HCT116 (cell line): ENCODE data around the gene ACAD9. TPM values are rescaled to one million over a fixed set of nuclear protein-coding genes. Genes with fewer than 3 reads are reported as not detected.

Experiments
- ATAC-seq: fragments of 200-7000 bp; cut with Tn5 transposase; 2 replicates; pipeline ENCODE4 v1.9.1; 2020; ENCODE audit warnings: mild to moderate bottlenecking, moderate library complexity
- BruUV-seq: library from RNA; stranded (reverse); fragments of 400-500 nt; replicated peaks from 2 replicates; lab custom pipeline; 2021; lab: Mats Ljungman, UMichigan
- CTCF ChIA-PET: fragments of 300-600 bp; sonication (Branson Sonifier 250); formaldehyde crosslinking; loops from one replicate; lab custom pipeline; 2021; ENCODE audit warnings: antibody characterized with exemption; lab: Charles Lee
- POLR2A ChIA-PET: fragments of 300-600, 350-600 bp; sonication (Branson Sonifier 250); formaldehyde crosslinking; loops from one replicate; lab custom pipeline; 2021; ENCODE audit warnings: antibody characterized with exemption; lab: Charles Lee
- RAD21 ChIA-PET, 2 experiments: fragments of 300-600 bp; sonication (Branson Sonifier 250); formaldehyde crosslinking; loops; one replicate each; lab custom pipeline; 2023; ENCODE audit warnings: low total read pairs in 2 of 2; ENCODE audit not compliant: uncharacterized antibody in 2 of 2, unreplicated experiment in 2 of 2, low non-redundant PET in 1 of 2; lab: Charles Lee
- DNase-seq: peaks from one replicate; pipeline ENCODE4 v3.0.0-alpha.2; 2010; ENCODE audit warnings: low read depth, low spot score
- H2AFZ ChIP-seq: fragments of 200-600 bp; shearing (Covaris generic), sonication (generic); 2 replicates; pipeline ENCODE4 v1.6.1; 2017; ENCODE audit warnings: low read depth, mixed run types, mixed read lengths, antibody characterized with exemption, low read length; ENCODE audit not compliant: poor library complexity, severe bottlenecking
- H3K27ac ChIP-seq: 2 replicates; pipeline ENCODE4 v1.5.1; 2012; ENCODE audit warnings: low read depth, low read length
- H3K27me3 ChIP-seq: fragments of 200-600 bp; sonication (generic); 2 replicates; pipeline ENCODE4 v1.6.1; 2016; ENCODE audit warnings: mixed run types, low read length, mixed read lengths; ENCODE audit not compliant: insufficient read depth
- H3K36me3 ChIP-seq, 2 experiments: fragments of 200-500 bp in 1 of 2; fragments of 200-600 bp in 1 of 2; sonication (Bioruptor generic) in 1 of 2; sonication (generic) in 1 of 2; 2 replicates each; pipeline versions ENCODE4 v1.5.1 to v1.6.1; 2014 to 2016; ENCODE audit warnings: low read length in 2 of 2, inconsistent platforms in 1 of 2, mixed read lengths in 1 of 2, mixed run types in 1 of 2; ENCODE audit not compliant: insufficient read depth in 2 of 2, control insufficient read depth in 1 of 2
- H3K4me1 ChIP-seq, 2 experiments: fragments of 200-600 bp in 1 of 2; sonication (generic) in 1 of 2; 2 replicates each; pipeline versions ENCODE4 v1.5.1 to v1.6.1; 2012 to 2017; ENCODE audit warnings: low read length in 2 of 2, inconsistent platforms in 1 of 2, mild to moderate bottlenecking in 1 of 2, mixed read lengths in 1 of 2, mixed run types in 1 of 2, moderate library complexity in 1 of 2; ENCODE audit not compliant: insufficient read depth in 2 of 2, control insufficient read depth in 1 of 2
- H3K4me2 ChIP-seq: fragments of 200-600 bp; sonication (generic); 2 replicates; pipeline ENCODE4 v1.6.1; 2017; ENCODE audit warnings: mixed run types, low read length, mixed read lengths
- H3K4me3 ChIP-seq, 2 experiments: fragments of 200-600 bp in 1 of 2; sonication (generic) in 1 of 2; replicated peaks in 1 of 2; 2 replicates each; pipeline ENCODE4 v1.5.1; 2011 to 2016; ENCODE audit warnings: low read length in 2 of 2, control low read depth in 1 of 2, low read depth in 1 of 2, mild to moderate bottlenecking in 1 of 2, mixed read lengths in 1 of 2, mixed run types in 1 of 2
- H3K79me2 ChIP-seq: fragments of 200-600 bp; sonication (generic); 2 replicates; pipeline ENCODE4 v1.6.1; 2017; ENCODE audit warnings: mild to moderate bottlenecking, mixed run types, low read length, moderate library complexity, mixed read lengths; ENCODE audit not compliant: insufficient read depth
- H3K9ac ChIP-seq: fragments of 200-600 bp; sonication (generic); 2 replicates; pipeline ENCODE4 v1.6.1; 2016; ENCODE audit warnings: low read length, mixed read lengths
- H3K9me2 ChIP-seq: fragments of 200-600 bp; sonication (generic), shearing (Covaris generic); 2 replicates; pipeline ENCODE4 v1.6.1; 2017; ENCODE audit warnings: mixed run types, mild to moderate bottlenecking, moderate library complexity; ENCODE audit not compliant: insufficient read depth
- H3K9me3 ChIP-seq, 2 experiments: fragments of 200-500 bp in 1 of 2; fragments of 200-600 bp in 1 of 2; sonication (Bioruptor generic) in 1 of 2; sonication (generic) in 1 of 2; 2 replicates each; pipeline ENCODE4 v1.6.1; 2014 to 2017; ENCODE audit warnings: low read length in 2 of 2, mixed read lengths in 2 of 2, inconsistent platforms in 1 of 2, low read depth in 1 of 2, mild to moderate bottlenecking in 1 of 2, mixed run types in 1 of 2, moderate library complexity in 1 of 2; ENCODE audit not compliant: control insufficient read depth in 1 of 2, insufficient read depth in 1 of 2
- H4K20me1 ChIP-seq: fragments of 200-600 bp; sonication (generic), shearing (Covaris generic); 2 replicates; pipeline ENCODE4 v1.6.1; 2017; ENCODE audit warnings: mixed run types, mild to moderate bottlenecking, moderate library complexity; ENCODE audit not compliant: insufficient read depth
- ATF3 ChIP-seq: IDR thresholded peaks from 2 replicates; pipeline ENCODE4 v1.6.1; 2012
- CBX3 ChIP-seq: IDR thresholded peaks from 2 replicates; pipeline ENCODE4 v1.6.1; 2012; ENCODE audit warnings: low read depth
- CEBPB ChIP-seq: IDR thresholded peaks from 2 replicates; pipeline ENCODE4 v1.6.1; 2012; ENCODE audit warnings: low read depth
- CTCF ChIP-seq, 3 experiments: fragments of 200-600 bp in 1 of 3; sonication (generic) in 1 of 3; IDR thresholded peaks in 2 of 3; conservative IDR thresholded peaks in 1 of 3; 2 replicates each; pipeline ENCODE4 v1.5.1; 2012 to 2017; ENCODE audit warnings: low read depth in 2 of 3, low read length in 2 of 3, antibody characterized with exemption in 1 of 3, borderline replicate concordance in 1 of 3, control low read depth in 1 of 3, mild to moderate bottlenecking in 1 of 3, mixed read lengths in 1 of 3, mixed run types in 1 of 3, moderate library complexity in 1 of 3; ENCODE audit not compliant: insufficient read depth in 1 of 3
- EGR1 ChIP-seq: IDR thresholded peaks from 2 replicates; pipeline ENCODE4 v1.6.1; 2012; ENCODE audit warnings: low read depth
- ELF1 ChIP-seq: IDR thresholded peaks from 2 replicates; pipeline ENCODE4 v1.6.1; 2012; ENCODE audit warnings: low read depth, borderline replicate concordance
- EZH2 ChIP-seq: fragments of 200-600 bp; sonication (generic); IDR thresholded peaks from 2 replicates; pipeline ENCODE4 v1.6.1; 2017; ENCODE audit warnings: antibody characterized with exemption, mixed run types
- FOSL1 ChIP-seq: IDR thresholded peaks from 2 replicates; pipeline ENCODE4 v1.6.1; 2012; ENCODE audit warnings: low read depth
- MAX ChIP-seq: IDR thresholded peaks from 2 replicates; pipeline ENCODE4 v1.6.1; 2012
- POLR2A ChIP-seq: IDR thresholded peaks from 2 replicates; pipeline ENCODE4 v1.7.0; 2011; ENCODE audit warnings: borderline replicate concordance; ENCODE audit not compliant: insufficient read depth, insufficient read length; ENCODE audit errors: extremely low read depth
- POLR2AphosphoS5 ChIP-seq: IDR thresholded peaks from 2 replicates; pipeline ENCODE4 v1.6.1; 2011; ENCODE audit warnings: mild to moderate bottlenecking, low read depth, low read length, moderate library complexity
- SIN3A ChIP-seq: IDR thresholded peaks from 2 replicates; pipeline ENCODE4 v1.6.1; 2012; ENCODE audit warnings: low read depth
- SP1 ChIP-seq: IDR thresholded peaks from 2 replicates; pipeline ENCODE4 v1.6.1; 2012; ENCODE audit warnings: low read depth
- SRF ChIP-seq: IDR thresholded peaks from 2 replicates; pipeline ENCODE4 v1.6.1; 2012; ENCODE audit warnings: low read depth
- TCF7L2 ChIP-seq: IDR thresholded peaks from 2 replicates; pipeline ENCODE4 v1.7.0; 2011; ENCODE audit warnings: borderline replicate concordance, inconsistent platforms; ENCODE audit not compliant: insufficient read depth, insufficient read length; ENCODE audit errors: extremely low read depth
- YY1 ChIP-seq: IDR thresholded peaks from 2 replicates; pipeline ENCODE4 v1.6.1; 2011; ENCODE audit warnings: low read length, low read depth, moderate library complexity, mild to moderate bottlenecking; ENCODE audit not compliant: insufficient replicate concordance; ENCODE audit errors: extremely low read depth
- ZFX ChIP-seq: fragments of 450-650 bp; IDR thresholded peaks from 2 replicates; pipeline ENCODE4 v1.6.1; 2017
- intact Hi-C: fragments of 100-400 bp; cut with micrococcal nuclease; formaldehyde crosslinking; loops from 2 replicates; pipeline ENCODE4 v1.10.0; 2022
- total RNA-seq: library from RNA; stranded (reverse); gene quantifications from one replicate; pipeline ENCODE4 v1.2.1, GENCODE V29; 2021; ENCODE audit not compliant: unreplicated experiment
- TF ChIP-seq, protein P1 (sequence below): IDR thresholded peaks from 2 replicates; pipeline ENCODE4 v1.6.1; 2011; ENCODE audit warnings: mild to moderate bottlenecking, low read length, moderate library complexity; ENCODE audit not compliant: insufficient replicate concordance; ENCODE audit errors: extremely low read depth
- TF ChIP-seq, protein P2 (sequence below): IDR thresholded peaks from 2 replicates; pipeline ENCODE4 v1.6.1; 2012; ENCODE audit warnings: low read depth

The ACAD9 gene
- total RNA-seq, 1 experiment from 2014 or later: 55.8 TPM

- no peaks in the 10 kb centered on the region for H3K9me2 ChIP-seq
- H2AFZ ChIP-seq: no peak overlapping the region
- ATAC-seq (no peak), DNase-seq (no peak)
- H3K36me3 ChIP-seq: peaks cover 0 to 10% of the 10 kb centered on the region in 2 experiments; a peak in 1 of 4 replicates
- no peak overlapping the region for H3K4me2 ChIP-seq
- H3K4me1 ChIP-seq: no peaks in the 10 kb centered on the region
- peaks cover 8 to 21% of the 10 kb centered on the region in 2 experiments; a peak in 2 of 4 replicates for H3K9me3 ChIP-seq
- H3K79me2 ChIP-seq: no peaks in the 10 kb centered on the region
- POLR2A ChIA-PET: no interaction called here
- no TSS peak for BruUV-seq
- no peak overlapping the region for H3K4me3 ChIP-seq
- intact Hi-C loops: no loop called here
- CTCF ChIA-PET: no interaction called here
- H4K20me1 ChIP-seq: no peaks in the 10 kb centered on the region
- H3K27me3 ChIP-seq: no peaks in the 10 kb centered on the region
- TF ChIP-seq, protein P1, sequence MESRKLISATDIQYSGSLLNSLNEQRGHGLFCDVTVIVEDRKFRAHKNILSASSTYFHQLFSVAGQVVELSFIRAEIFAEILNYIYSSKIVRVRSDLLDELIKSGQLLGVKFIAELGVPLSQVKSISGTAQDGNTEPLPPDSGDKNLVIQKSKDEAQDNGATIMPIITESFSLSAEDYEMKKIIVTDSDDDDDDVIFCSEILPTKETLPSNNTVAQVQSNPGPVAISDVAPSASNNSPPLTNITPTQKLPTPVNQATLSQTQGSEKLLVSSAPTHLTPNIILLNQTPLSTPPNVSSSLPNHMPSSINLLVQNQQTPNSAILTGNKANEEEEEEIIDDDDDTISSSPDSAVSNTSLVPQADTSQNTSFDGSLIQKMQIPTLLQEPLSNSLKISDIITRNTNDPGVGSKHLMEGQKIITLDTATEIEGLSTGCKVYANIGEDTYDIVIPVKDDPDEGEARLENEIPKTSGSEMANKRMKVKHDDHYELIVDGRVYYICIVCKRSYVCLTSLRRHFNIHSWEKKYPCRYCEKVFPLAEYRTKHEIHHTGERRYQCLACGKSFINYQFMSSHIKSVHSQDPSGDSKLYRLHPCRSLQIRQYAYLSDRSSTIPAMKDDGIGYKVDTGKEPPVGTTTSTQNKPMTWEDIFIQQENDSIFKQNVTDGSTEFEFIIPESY: no peak
- TF ChIP-seq FOSL1: no peak
- no peak for TF ChIP-seq EGR1
- no peak for TF ChIP-seq MAX
- no peak for TF ChIP-seq CBX3
- TF ChIP-seq SIN3A: no peak
- TF ChIP-seq, protein P2, sequence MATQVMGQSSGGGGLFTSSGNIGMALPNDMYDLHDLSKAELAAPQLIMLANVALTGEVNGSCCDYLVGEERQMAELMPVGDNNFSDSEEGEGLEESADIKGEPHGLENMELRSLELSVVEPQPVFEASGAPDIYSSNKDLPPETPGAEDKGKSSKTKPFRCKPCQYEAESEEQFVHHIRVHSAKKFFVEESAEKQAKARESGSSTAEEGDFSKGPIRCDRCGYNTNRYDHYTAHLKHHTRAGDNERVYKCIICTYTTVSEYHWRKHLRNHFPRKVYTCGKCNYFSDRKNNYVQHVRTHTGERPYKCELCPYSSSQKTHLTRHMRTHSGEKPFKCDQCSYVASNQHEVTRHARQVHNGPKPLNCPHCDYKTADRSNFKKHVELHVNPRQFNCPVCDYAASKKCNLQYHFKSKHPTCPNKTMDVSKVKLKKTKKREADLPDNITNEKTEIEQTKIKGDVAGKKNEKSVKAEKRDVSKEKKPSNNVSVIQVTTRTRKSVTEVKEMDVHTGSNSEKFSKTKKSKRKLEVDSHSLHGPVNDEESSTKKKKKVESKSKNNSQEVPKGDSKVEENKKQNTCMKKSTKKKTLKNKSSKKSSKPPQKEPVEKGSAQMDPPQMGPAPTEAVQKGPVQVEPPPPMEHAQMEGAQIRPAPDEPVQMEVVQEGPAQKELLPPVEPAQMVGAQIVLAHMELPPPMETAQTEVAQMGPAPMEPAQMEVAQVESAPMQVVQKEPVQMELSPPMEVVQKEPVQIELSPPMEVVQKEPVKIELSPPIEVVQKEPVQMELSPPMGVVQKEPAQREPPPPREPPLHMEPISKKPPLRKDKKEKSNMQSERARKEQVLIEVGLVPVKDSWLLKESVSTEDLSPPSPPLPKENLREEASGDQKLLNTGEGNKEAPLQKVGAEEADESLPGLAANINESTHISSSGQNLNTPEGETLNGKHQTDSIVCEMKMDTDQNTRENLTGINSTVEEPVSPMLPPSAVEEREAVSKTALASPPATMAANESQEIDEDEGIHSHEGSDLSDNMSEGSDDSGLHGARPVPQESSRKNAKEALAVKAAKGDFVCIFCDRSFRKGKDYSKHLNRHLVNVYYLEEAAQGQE: no peak
- no peak for TF ChIP-seq SP1
- TF ChIP-seq ELF1: no peak
- no peak for TF ChIP-seq POLR2AphosphoS5
- no peak for TF ChIP-seq SRF
- TF ChIP-seq YY1: no peak
- TF ChIP-seq ZFX: no peak
- no peak for TF ChIP-seq ATF3
- TF ChIP-seq POLR2A: no peak
- TF ChIP-seq CTCF (IDR thresholded peaks at IDR 0.05 in 2 of 3, conservative IDR thresholded peaks at IDR 0.05 in 1 of 3; ENCODE audit: borderline replicate concordance in 1 of 3, insufficient read depth in 1 of 3, low read depth in 2 of 3, low read length in 2 of 3): no peak
- no peak for TF ChIP-seq CEBPB
- TF ChIP-seq EZH2: no peak
- TF ChIP-seq TCF7L2: no peak
- H3K27ac ChIP-seq: no peak overlapping the region
- RAD21 ChIA-PET: no interaction called here
- no peak overlapping the region for H3K9ac ChIP-seq
Observed at GRCh38 chr3:128923576-128923975, 44.2 kb downstream of the ACAD9 start.
